IMR-90 (cell line): Measurements from ENCODE around the gene ROBO2. TPM values are rescaled to one million over a fixed set of nuclear protein-coding genes. Genes with fewer than 3 reads are reported as not detected.

Experiments
- ATAC-seq: fragments of 200-7000 bp; cut with Tn5 transposase; 2 replicates; pipeline ENCODE4 v1.9.1; 2020; ENCODE audit warnings: low read depth, mild to moderate bottlenecking, moderate library complexity
- BruUV-seq: library from RNA; stranded (reverse); fragments of 400-500 nt; replicated peaks from 2 replicates; lab custom pipeline; 2021; lab: Mats Ljungman, UMichigan
- CTCF ChIA-PET: fragments of 300-600 bp; formaldehyde crosslinking; extraction: SDS; loops from one replicate; lab custom pipeline; 2021; ENCODE audit warnings: antibody characterized with exemption; lab: Yijun Ruan, JAX
- POLR2A ChIA-PET: fragments of 300-600 bp; sonication (Branson Sonifier 250); formaldehyde crosslinking; loops from one replicate; lab custom pipeline; 2022; ENCODE audit warnings: antibody characterized with exemption; ENCODE audit not compliant: unreplicated experiment; lab: Charles Lee
- DNase-seq: peaks from one replicate; pipeline ENCODE4 v3.0.0; 2013
- H2AFZ ChIP-seq: replicated peaks from 2 replicates; pipeline ENCODE3; 2013; ENCODE audit warnings: low read length, mild to moderate bottlenecking; ENCODE audit not compliant: poor library complexity
- H2AK5ac ChIP-seq: 2 replicates; pipeline ENCODE4 v1.6.1; 2013; ENCODE audit warnings: low read depth, low read length, inconsistent platforms
- H2AK9ac ChIP-seq: replicated peaks from 2 replicates; pipeline ENCODE3; 2013; ENCODE audit warnings: mild to moderate bottlenecking, low read depth, low read length, moderate library complexity; ENCODE audit not compliant: poor library complexity
- H2BK120ac ChIP-seq: 2 replicates; pipeline ENCODE4 v1.6.1; 2013; ENCODE audit warnings: low read depth, low read length, inconsistent platforms
- H2BK15ac ChIP-seq: 3 replicates; pipeline ENCODE4 v1.6.1; 2013; ENCODE audit warnings: low read depth, low read length, inconsistent platforms
- H2BK20ac ChIP-seq: 2 replicates; pipeline ENCODE4 v1.6.1; 2013; ENCODE audit warnings: low read depth, mild to moderate bottlenecking, inconsistent platforms, low read length, moderate library complexity
- H2BK5ac ChIP-seq: 2 replicates; pipeline ENCODE4 v1.6.1; 2013; ENCODE audit warnings: mild to moderate bottlenecking, low read depth, low read length, inconsistent platforms; ENCODE audit not compliant: poor library complexity, severe bottlenecking
- H3K14ac ChIP-seq: replicated peaks from 2 replicates; pipeline ENCODE4 v1.6.1; 2013; ENCODE audit warnings: low read depth, low read length, inconsistent platforms
- H3K18ac ChIP-seq: 2 replicates; pipeline ENCODE4 v1.6.1; 2013; ENCODE audit warnings: low read depth, low read length, control low read depth
- H3K23ac ChIP-seq: 2 replicates; pipeline ENCODE4 v1.6.1; 2013; ENCODE audit warnings: low read depth, low read length, inconsistent platforms
- H3K27ac ChIP-seq: 2 replicates; pipeline ENCODE4 v1.5.1; 2013; ENCODE audit warnings: mild to moderate bottlenecking, control low read depth, low read length; ENCODE audit not compliant: insufficient read depth
- H3K27me3 ChIP-seq: 2 replicates; pipeline ENCODE4 v1.6.1; 2013; ENCODE audit warnings: low read length; ENCODE audit not compliant: control insufficient read depth, insufficient read depth
- H3K36me3 ChIP-seq: 2 replicates; pipeline ENCODE4 v1.6.1; 2013; ENCODE audit warnings: low read length, mixed read lengths; ENCODE audit not compliant: control insufficient read depth, insufficient read depth
- H3K4ac ChIP-seq: 2 replicates; pipeline ENCODE4 v1.6.1; 2013; ENCODE audit warnings: low read depth, low read length, inconsistent platforms
- H3K4me1 ChIP-seq: 2 replicates; pipeline ENCODE4 v1.6.1; 2013; ENCODE audit warnings: low read length, mixed read lengths; ENCODE audit not compliant: control insufficient read depth, insufficient read depth
- H3K4me2 ChIP-seq: 2 replicates; pipeline ENCODE4 v1.6.1; 2013; ENCODE audit warnings: low read depth, mild to moderate bottlenecking, control low read depth, low read length, moderate library complexity
- H3K4me3 ChIP-seq: 2 replicates; pipeline ENCODE4 v1.5.1; 2013; ENCODE audit warnings: low read depth, mild to moderate bottlenecking, control low read depth, low read length, moderate library complexity; ENCODE audit not compliant: insufficient read depth
- H3K56ac ChIP-seq: 2 replicates; pipeline ENCODE4 v1.6.1; 2013; ENCODE audit warnings: low read length, inconsistent platforms; ENCODE audit not compliant: insufficient read depth; ENCODE audit errors: extremely low read depth
- H3K79me1 ChIP-seq, 2 experiments: 2 replicates each; pipeline ENCODE4 v1.6.1; 2013; ENCODE audit warnings: low read length in 2 of 2, inconsistent platforms in 1 of 2, low read depth in 1 of 2
- H3K9ac ChIP-seq: 2 replicates; pipeline ENCODE4 v1.6.1; 2013; ENCODE audit warnings: low read depth, low read length, control low read depth
- H3K9me1 ChIP-seq: 2 replicates; pipeline ENCODE4 v1.6.1; 2013; ENCODE audit warnings: low read length, inconsistent platforms; ENCODE audit not compliant: insufficient read depth
- H3K9me3 ChIP-seq: 2 replicates; pipeline ENCODE4 v1.6.1; 2013; ENCODE audit warnings: low read length; ENCODE audit not compliant: control insufficient read depth, insufficient read depth
- H4K20me1 ChIP-seq: 2 replicates; pipeline ENCODE4 v1.6.1; 2013; ENCODE audit warnings: low read length, inconsistent platforms; ENCODE audit not compliant: insufficient read depth
- H4K5ac ChIP-seq: 2 replicates; pipeline ENCODE4 v1.6.1; 2013; ENCODE audit warnings: mild to moderate bottlenecking, low read depth, low read length, control low read depth
- H4K8ac ChIP-seq, 2 experiments: 2 replicates each; pipeline ENCODE4 v1.6.1; 2013; ENCODE audit warnings: low read depth in 2 of 2, low read length in 2 of 2, control low read depth in 1 of 2, inconsistent platforms in 1 of 2
- H4K91ac ChIP-seq: 2 replicates; pipeline ENCODE4 v1.6.1; 2013; ENCODE audit warnings: low read depth, low read length, inconsistent platforms; ENCODE audit not compliant: insufficient read depth
- CEBPB ChIP-seq: IDR thresholded peaks from 2 replicates; pipeline ENCODE4 v1.6.1; 2012; ENCODE audit warnings: low read depth, low read length, improper control_type of control experiment
- CHD1 ChIP-seq: IDR thresholded peaks from 2 replicates; pipeline ENCODE4 v1.6.1; 2012; ENCODE audit warnings: low read depth, low read length, improper control_type of control experiment
- CTCF ChIP-seq: conservative IDR thresholded peaks from 2 replicates; pipeline ENCODE4 v1.5.1; 2012; ENCODE audit warnings: mild to moderate bottlenecking, low read depth, low read length, improper control_type of control experiment
- FOS ChIP-seq: fragments of 150-350 bp; IDR thresholded peaks from 2 replicates; pipeline ENCODE4 v1.6.1; 2016; ENCODE audit warnings: low read depth, low read length
- MAFK ChIP-seq: IDR thresholded peaks from 2 replicates; pipeline ENCODE4 v1.6.1; 2012; ENCODE audit warnings: low read depth, low read length, improper control_type of control experiment
- MXI1 ChIP-seq: IDR thresholded peaks from 2 replicates; pipeline ENCODE4 v1.6.1; 2012; ENCODE audit warnings: low read depth, mild to moderate bottlenecking, low read length, moderate library complexity, borderline replicate concordance
- POLR2A ChIP-seq: IDR thresholded peaks from 2 replicates; pipeline ENCODE4 v1.6.1; 2012; ENCODE audit warnings: mild to moderate bottlenecking, low read depth, low read length
- RCOR1 ChIP-seq: IDR thresholded peaks from 2 replicates; pipeline ENCODE4 v1.6.1; 2012; ENCODE audit warnings: mild to moderate bottlenecking, low read length, improper control_type of control experiment; ENCODE audit not compliant: insufficient replicate concordance
- SMC3 ChIP-seq: fragments of 150-350 bp; IDR thresholded peaks from 2 replicates; pipeline ENCODE4 v1.6.1; 2016; ENCODE audit warnings: low read depth, mild to moderate bottlenecking, antibody characterized with exemption, low read length, moderate library complexity
- WGBS, 2 experiments: methylation state at CpG; one replicate each; pipeline versions ENCODE4 v1.1.5 to v1.1.7; 2013; ENCODE audit warnings: missing lambda C conversion rate in 2 of 2; ENCODE audit not compliant: insufficient read length in 1 of 2; ENCODE audit errors: extremely low coverage in 2 of 2; 5-methylcytosine and 5-hydroxymethylcytosine counted together
- dilution Hi-C: fragments of 300-500 bp; cut with HindIII; formaldehyde crosslinking; loops from one replicate; pipeline ENCODE4 v1.14.3; 2018; ENCODE audit warnings: low sequenced_read_pairs; ENCODE audit not compliant: unreplicated experiment
- in situ Hi-C: fragments of 300-500 bp; cut with MboI; formaldehyde crosslinking; loops from 3 replicates; pipeline ENCODE4 v1.14.3; 2019; ENCODE audit warnings: low sequenced_read_pairs, inconsistent platforms, mixed read lengths
- intact Hi-C: fragments of 100-400 bp; cut with micrococcal nuclease; formaldehyde crosslinking; loops from 2 replicates; pipeline ENCODE4 v1.10.0; 2022
- polyA plus RNA-seq, 3 experiments: library from polyadenylated mRNA; depleted of rRNA; stranded (reverse); fragments of >200 nt; gene quantifications; 2 replicates each; pipeline ENCODE4 v1.2.3, GENCODE V29; 2012; ENCODE audit warnings: low replicate concordance in 1 of 3
- total RNA-seq: library from RNA; depleted of rRNA; stranded (reverse); fragments of >200 nt; gene quantifications from 2 replicates; pipeline ENCODE4 v1.2.3, GENCODE V29; 2012

ROBO2 gene
- total and polyA plus RNA-seq, 2 of the 4 experiments (the other 2 are of a cell fraction), result 9.3 to 14.5 TPM

GRCh38 chr3:77373619-77374018, 333.7 kb downstream of the ROBO2 start:
- H3K9me3 ChIP-seq, result no peaks in the 10 kb centered on the region
- H4K91ac ChIP-seq, result no peak overlapping the region
- H4K8ac ChIP-seq, result no peak overlapping the region
- H3K56ac ChIP-seq, result no peak overlapping the region
- ATAC-seq (no peak), DNase-seq (no peak)
- H3K4me2 ChIP-seq, result no peak overlapping the region
- no peaks in the 10 kb centered on the region for H3K4me1 ChIP-seq
- no TSS peak for BruUV-seq
- H2AFZ ChIP-seq, result no peak overlapping the region
- no peak overlapping the region for H3K4ac ChIP-seq
- H2BK5ac ChIP-seq, result no peak overlapping the region
- H3K23ac ChIP-seq, result no peak overlapping the region
- H3K27ac ChIP-seq, result no peak overlapping the region
- no peak overlapping the region for H3K4me3 ChIP-seq
- no peaks in the 10 kb centered on the region for H3K79me1 ChIP-seq
- H3K9ac ChIP-seq, result no peak overlapping the region
- POLR2A ChIA-PET, result no interaction called here
- H2BK120ac ChIP-seq, result no peak overlapping the region
- intact Hi-C loops, result no loop called here
- no CpG with 5 or more reads among the region's 6 CpGs for WGBS, 2 experiments
- TF ChIP-seq SMC3 (no peak), MXI1 (no peak), CTCF (no peak), MAFK (no peak), FOS (no peak), POLR2A (no peak), CEBPB (no peak), RCOR1 (no peak), CHD1 (no peak)
- no peaks in the 10 kb centered on the region for H3K36me3 ChIP-seq
- no peaks in the 10 kb centered on the region for H3K9me1 ChIP-seq
- no peak overlapping the region for H2AK9ac ChIP-seq
- dilution Hi-C loops, result no loop called here
- in situ Hi-C loops, result no loop called here
- H3K18ac ChIP-seq, result no peak overlapping the region
- H2BK20ac ChIP-seq, result no peak overlapping the region
- H4K20me1 ChIP-seq, result no peaks in the 10 kb centered on the region
- no peaks in the 10 kb centered on the region for H3K27me3 ChIP-seq
- H3K14ac ChIP-seq, result no peak overlapping the region
- H2AK5ac ChIP-seq, result no peak overlapping the region
- H4K5ac ChIP-seq, result no peak overlapping the region
- H2BK15ac ChIP-seq, result no peak overlapping the region
- CTCF ChIA-PET, result no interaction called here
